Mammary epithelial cell (primary cell): ENCODE measurements around the gene MT1B.

Source experiments
- CTCF ChIP-seq, 2 donors: IDR thresholded peaks in 1 of 2; conservative IDR thresholded peaks in 1 of 2; 2 replicates each; pipeline ENCODE4 v1.5.1; 2011 to 2012; ENCODE audit warnings: inconsistent platforms in 2 of 2, low read length in 2 of 2, mild to moderate bottlenecking in 2 of 2, control low read depth in 1 of 2, low read depth in 1 of 2; ENCODE audit not compliant: insufficient read depth in 1 of 2; ENCODE audit errors: extremely low read depth in 1 of 2
- EZH2 ChIP-seq: IDR thresholded peaks from 2 replicates; pipeline ENCODE4 v1.6.1; 2012; ENCODE audit warnings: low read length, inconsistent platforms, borderline replicate concordance

DNA sequence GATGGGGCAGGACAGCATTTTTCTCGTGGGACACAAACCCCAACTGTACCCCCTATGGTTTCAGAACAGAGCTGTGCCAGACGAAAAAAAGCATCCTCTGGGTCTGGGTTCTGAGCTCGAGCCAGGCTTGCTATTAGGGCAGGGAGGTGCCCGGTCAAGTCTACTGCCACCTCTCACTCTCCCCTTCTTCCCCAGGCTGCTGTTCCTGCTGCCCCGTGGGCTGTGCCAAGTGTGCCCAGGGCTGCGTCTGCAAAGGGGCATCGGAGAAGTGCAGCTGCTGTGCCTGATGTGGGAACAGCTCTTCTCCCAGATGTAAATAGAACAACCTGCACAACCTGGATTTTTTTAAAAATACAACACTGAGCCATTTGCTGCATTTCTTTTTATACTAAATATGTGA lies 25.0 kb upstream of the MT1B start:
- TF ChIP-seq CTCF (conservative IDR thresholded peaks at IDR 0.05 in 1 of 2, IDR thresholded peaks at IDR 0.05 in 1 of 2; ENCODE audit: extremely low read depth in 1 of 2, insufficient read depth in 1 of 2, low read depth in 1 of 2, low read length in 2 of 2) (no peak), EZH2 (no peak)
